ENCODE measurements around the gene ZNF462.

The ZNF462 gene

DNA sequence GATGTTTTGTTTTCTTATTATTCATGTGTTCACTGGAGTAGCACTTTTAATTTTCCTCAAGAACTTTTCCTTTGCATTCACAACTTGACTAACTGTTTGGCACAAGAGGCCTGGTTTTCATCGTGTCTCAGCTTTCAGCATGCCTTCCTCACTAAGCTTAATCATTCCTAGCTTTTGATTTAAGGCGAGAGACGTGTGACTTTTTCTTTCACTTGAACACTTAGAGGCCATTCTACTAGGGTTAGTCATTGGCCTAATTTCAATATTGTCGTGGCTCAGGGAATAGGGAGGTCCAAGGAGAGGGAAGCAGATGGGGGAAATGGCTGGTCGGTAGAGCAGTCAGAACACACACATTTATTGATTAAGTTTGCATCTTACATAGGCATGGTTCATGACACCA lies 94.0 kb downstream of the ZNF462 start:
- no peak for DNase-seq (ENCODE audit: extremely low spot score)
- POLR2A ChIA-PET, result no interaction called here
- no peak for TF ChIP-seq SUZ12 (IDR thresholded peaks at IDR 0.05)
- TF ChIP-seq ELF4 (IDR thresholded peaks at IDR 0.05), result no peak
- TF ChIP-seq, protein P1, sequence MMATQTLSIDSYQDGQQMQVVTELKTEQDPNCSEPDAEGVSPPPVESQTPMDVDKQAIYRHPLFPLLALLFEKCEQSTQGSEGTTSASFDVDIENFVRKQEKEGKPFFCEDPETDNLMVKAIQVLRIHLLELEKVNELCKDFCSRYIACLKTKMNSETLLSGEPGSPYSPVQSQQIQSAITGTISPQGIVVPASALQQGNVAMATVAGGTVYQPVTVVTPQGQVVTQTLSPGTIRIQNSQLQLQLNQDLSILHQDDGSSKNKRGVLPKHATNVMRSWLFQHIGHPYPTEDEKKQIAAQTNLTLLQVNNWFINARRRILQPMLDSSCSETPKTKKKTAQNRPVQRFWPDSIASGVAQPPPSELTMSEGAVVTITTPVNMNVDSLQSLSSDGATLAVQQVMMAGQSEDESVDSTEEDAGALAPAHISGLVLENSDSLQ (IDR thresholded peaks at IDR 0.05), result no peak
- TF ChIP-seq FOXM1 (IDR thresholded peaks at IDR 0.05; ENCODE audit: borderline replicate concordance), result no peak
- TF ChIP-seq FOXA1 (IDR thresholded peaks at IDR 0.05), result no peak
- no peak for TF ChIP-seq HDGF (IDR thresholded peaks at IDR 0.05; ENCODE audit: borderline replicate concordance)
- TF ChIP-seq SP1 (IDR thresholded peaks at IDR 0.05), result no peak
- TF ChIP-seq BHLHE40 (IDR thresholded peaks at IDR 0.05; ENCODE audit: borderline replicate concordance), result no peak
- no peak for TF ChIP-seq CTBP1 (IDR thresholded peaks at IDR 0.05; ENCODE audit: borderline replicate concordance)
- no peak for TF ChIP-seq NFRKB (IDR thresholded peaks at IDR 0.05)
- no peak for TF ChIP-seq LEF1 (IDR thresholded peaks at IDR 0.05; ENCODE audit: borderline replicate concordance)
- no peak for TF ChIP-seq ARNT (IDR thresholded peaks at IDR 0.05)
- TF ChIP-seq L3MBTL2 (conservative IDR thresholded peaks at IDR 0.05), result no peak
- no peak for TF ChIP-seq TARDBP (IDR thresholded peaks at IDR 0.05)
- TF ChIP-seq ZNF384 (IDR thresholded peaks at IDR 0.05), result no peak
- TF ChIP-seq FOXK2 (IDR thresholded peaks at IDR 0.05), result no peak

DNA sequence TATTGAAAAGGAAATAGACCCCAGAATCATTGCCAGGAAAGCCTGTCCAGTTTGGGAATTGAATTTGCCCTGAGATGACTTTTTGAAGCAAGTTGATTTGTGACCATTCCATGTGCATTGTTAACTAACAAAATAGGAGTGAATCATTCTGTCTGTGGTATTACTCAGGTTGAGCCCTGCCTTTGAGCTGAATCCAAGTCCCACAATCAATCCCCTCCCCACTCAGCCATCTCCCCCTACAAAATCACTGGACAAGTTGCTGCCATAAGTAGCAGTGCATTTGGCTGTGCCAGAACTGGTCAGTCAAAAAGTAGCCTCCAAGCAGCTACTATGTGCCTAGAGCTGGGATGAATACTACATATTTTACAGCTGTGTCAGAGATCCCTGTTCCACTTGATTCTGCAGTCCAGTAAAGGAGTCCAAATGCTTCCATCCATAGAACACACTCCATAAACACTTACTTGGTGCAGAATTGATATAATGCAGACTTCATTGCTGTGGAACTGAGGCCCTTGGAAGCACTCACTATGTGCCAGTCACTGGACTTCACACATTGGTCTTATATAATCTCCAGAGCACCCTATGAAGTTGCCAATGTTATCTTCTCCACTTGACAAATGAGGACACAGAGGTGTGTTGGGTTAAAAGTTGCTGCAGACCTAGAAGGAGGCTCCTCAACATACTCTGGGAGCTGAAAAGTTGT lies 96.1 kb downstream of the ZNF462 start:
- POLR2A ChIA-PET, result no interaction called here
- CTCF ChIA-PET, result no interaction called here
- TF ChIP-seq NFRKB (IDR thresholded peaks at IDR 0.05) (no peak), SUZ12 (IDR thresholded peaks at IDR 0.05) (no peak), FOXA1 (IDR thresholded peaks at IDR 0.05) (no peak)
- no peak for DNase-seq (ENCODE audit: extremely low spot score)

More for the DNA sequence above, 94.0 kb downstream of the ZNF462 start:
- CTCF ChIA-PET, result no interaction called here

DNA sequence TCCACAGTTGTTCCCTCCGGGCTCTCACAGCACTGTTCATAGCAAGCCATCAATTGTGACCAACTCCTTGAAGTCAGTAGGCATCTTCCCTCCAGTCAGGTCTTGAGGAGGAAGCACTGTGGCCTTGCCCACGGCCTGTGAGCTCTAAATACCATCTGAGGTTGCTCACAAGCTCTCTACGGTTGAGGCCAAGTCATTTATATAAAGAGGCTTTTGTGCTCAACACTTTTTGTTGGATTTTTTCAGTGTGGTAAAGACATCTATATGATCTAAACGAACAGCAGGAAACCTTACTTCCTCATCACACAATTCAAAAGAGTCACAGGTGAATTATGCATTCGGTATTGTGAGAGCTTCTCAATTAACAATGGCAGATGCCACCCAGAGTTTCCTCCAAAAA lies 97.3 kb downstream of the ZNF462 start:
- ChIA-PET POLR2A (no interaction called here), CTCF (no interaction called here)

DNA sequence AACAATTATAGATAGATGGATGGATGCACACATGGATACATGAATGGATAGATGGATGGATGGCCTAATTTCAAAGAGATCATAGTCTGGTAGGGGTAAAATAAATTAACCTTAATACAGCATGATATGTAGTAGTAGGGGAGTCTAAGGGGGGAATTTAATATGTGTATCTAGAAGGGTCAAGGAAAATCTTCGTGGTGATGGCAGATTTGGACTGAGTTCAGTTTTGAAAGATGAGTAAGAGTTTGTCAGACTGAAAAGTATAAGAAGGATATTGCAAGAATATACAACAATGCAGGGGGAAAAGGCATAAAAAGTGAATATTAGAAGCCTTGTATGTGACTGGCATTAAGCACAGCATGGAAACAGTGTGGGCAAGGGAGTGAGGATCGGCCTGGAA lies 98.7 kb downstream of the ZNF462 start:
- ChIA-PET CTCF (no interaction called here), POLR2A (no interaction called here)
- DNase-seq (ENCODE audit: extremely low spot score), result no peak
- TF ChIP-seq SP1 (IDR thresholded peaks at IDR 0.05), result no peak
- TF ChIP-seq FOXK2 (IDR thresholded peaks at IDR 0.05), result no peak
- TF ChIP-seq FOXM1 (IDR thresholded peaks at IDR 0.05; ENCODE audit: borderline replicate concordance), result no peak
- no peak for TF ChIP-seq ARNT (IDR thresholded peaks at IDR 0.05)
- TF ChIP-seq HDGF (IDR thresholded peaks at IDR 0.05; ENCODE audit: borderline replicate concordance), result no peak
- TF ChIP-seq L3MBTL2 (conservative IDR thresholded peaks at IDR 0.05), result no peak
- TF ChIP-seq, protein P1 (IDR thresholded peaks at IDR 0.05), result no peak
- TF ChIP-seq NFRKB (IDR thresholded peaks at IDR 0.05), result no peak
- TF ChIP-seq SUZ12 (IDR thresholded peaks at IDR 0.05), result no peak

More for the DNA sequence above, 97.3 kb downstream of the ZNF462 start:
- TF ChIP-seq NFRKB (IDR thresholded peaks at IDR 0.05) (no peak), SUZ12 (IDR thresholded peaks at IDR 0.05) (no peak), ZNF384 (IDR thresholded peaks at IDR 0.05) (no peak), FOXK2 (IDR thresholded peaks at IDR 0.05) (no peak), L3MBTL2 (conservative IDR thresholded peaks at IDR 0.05) (no peak), TARDBP (IDR thresholded peaks at IDR 0.05) (no peak), HDGF (IDR thresholded peaks at IDR 0.05; ENCODE audit: borderline replicate concordance) (no peak), ELF4 (IDR thresholded peaks at IDR 0.05) (no peak), BHLHE40 (IDR thresholded peaks at IDR 0.05; ENCODE audit: borderline replicate concordance) (no peak), LEF1 (IDR thresholded peaks at IDR 0.05; ENCODE audit: borderline replicate concordance) (no peak), SP1 (IDR thresholded peaks at IDR 0.05) (no peak), CTBP1 (IDR thresholded peaks at IDR 0.05; ENCODE audit: borderline replicate concordance) (no peak), FOXM1 (IDR thresholded peaks at IDR 0.05; ENCODE audit: borderline replicate concordance) (no peak), ARNT (IDR thresholded peaks at IDR 0.05) (no peak), FOXA1 (IDR thresholded peaks at IDR 0.05) (no peak)
- TF ChIP-seq, protein P1 (IDR thresholded peaks at IDR 0.05), result no peak
- no peak for DNase-seq (ENCODE audit: extremely low spot score)

DNA sequence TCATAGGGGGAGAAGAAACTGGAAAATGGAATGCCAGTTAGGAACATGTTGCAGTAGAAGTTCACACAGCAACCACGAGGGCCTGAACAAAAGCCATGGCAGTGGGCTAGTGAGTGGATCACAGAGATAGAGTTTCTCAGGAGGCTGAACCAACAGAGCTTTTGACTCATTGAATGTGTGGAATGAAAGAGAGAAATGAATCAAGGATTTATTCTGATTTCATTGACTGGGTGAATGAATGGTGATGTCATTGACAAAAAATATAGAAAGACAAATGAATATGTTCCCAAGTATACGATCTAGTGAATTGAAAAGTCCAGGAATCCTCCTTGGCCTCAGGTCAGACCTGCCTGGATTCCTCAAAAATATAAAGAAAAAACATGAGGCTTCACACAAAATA lies 99.2 kb downstream of the ZNF462 start:
- POLR2A ChIA-PET, result no interaction called here
- CTCF ChIA-PET, result no interaction called here
- no peak for DNase-seq (ENCODE audit: extremely low spot score)
- TF ChIP-seq SUZ12 (IDR thresholded peaks at IDR 0.05) (no peak), L3MBTL2 (conservative IDR thresholded peaks at IDR 0.05) (no peak), SP1 (IDR thresholded peaks at IDR 0.05) (no peak), ARNT (IDR thresholded peaks at IDR 0.05) (no peak), TARDBP (IDR thresholded peaks at IDR 0.05) (no peak), BHLHE40 (IDR thresholded peaks at IDR 0.05; ENCODE audit: borderline replicate concordance) (no peak), ZNF384 (IDR thresholded peaks at IDR 0.05) (no peak), FOXA1 (IDR thresholded peaks at IDR 0.05) (no peak), NFRKB (IDR thresholded peaks at IDR 0.05) (no peak)
- TF ChIP-seq, protein P1 (IDR thresholded peaks at IDR 0.05), result no peak
